ENCODE data around the gene HSPA9.
"Not testable (repeated sequence)": the region's sequence is repeated elsewhere in the genome, so short reads cannot be mapped to it uniquely, and the experiment has no call there.

Gene HSPA9

GRCh38 chr5:138533973-138534941 is 40.9 kb downstream of the HSPA9 start:
- no peak for DNase-seq (ENCODE audit: low read depth in 2 of 2)

- DNase-seq (ENCODE audit: low read depth in 2 of 2) = no peak
Observed at GRCh38 chr5:138529812-138530211, 45.4 kb downstream of the HSPA9 start.

GRCh38 chr5:138528744-138529469 is 46.3 kb downstream of the HSPA9 start:
- no peak for DNase-seq (ENCODE audit: low read depth in 2 of 2)

GRCh38 chr5:138528208-138528607 is 47.0 kb downstream of the HSPA9 start:
- no peak for DNase-seq (ENCODE audit: low read depth in 2 of 2)

GRCh38 chr5:138527170-138527569 is 48.0 kb downstream of the HSPA9 start:
- DNase-seq (ENCODE audit: low read depth in 2 of 2) = no peak

GRCh38 chr5:138523406-138523805 is 51.8 kb downstream of the HSPA9 start:
- no peak for DNase-seq (ENCODE audit: low read depth in 2 of 2)

GRCh38 chr5:138520971-138521370 is 54.2 kb downstream of the HSPA9 start:
- DNase-seq (ENCODE audit: low read depth in 2 of 2) = no peak

- no peak for DNase-seq (ENCODE audit: low read depth in 2 of 2)
Observed at GRCh38 chr5:138517437-138517836, 57.8 kb downstream of the HSPA9 start.

GRCh38 chr5:138515556-138516245 is 59.5 kb downstream of the HSPA9 start:
- DNase-seq (ENCODE audit: low read depth in 2 of 2) = no peak

- no peak for DNase-seq (ENCODE audit: low read depth in 2 of 2)
Observed at GRCh38 chr5:138514021-138514420, 61.2 kb downstream of the HSPA9 start.

- DNase-seq (ENCODE audit: low read depth in 2 of 2) = no peak
Observed at GRCh38 chr5:138508958-138509357, 66.2 kb downstream of the HSPA9 start.

GRCh38 chr5:138507485-138507884 is 67.7 kb downstream of the HSPA9 start:
- DNase-seq (ENCODE audit: low read depth in 2 of 2) = not testable (repeated sequence)

- no peak for DNase-seq (ENCODE audit: low read depth in 2 of 2)
Observed at GRCh38 chr5:138506370-138507306, 68.6 kb downstream of the HSPA9 start.

- no peak for DNase-seq (ENCODE audit: low read depth in 2 of 2)
Observed at GRCh38 chr5:138504799-138505198, 70.4 kb downstream of the HSPA9 start.
